Cardiac muscle cell (in vitro differentiated cells and primary cell): ENCODE measurements around the gene TNFRSF6B. TPM values are rescaled to one million over a fixed set of nuclear protein-coding genes. Genes with fewer than 3 reads are reported as not detected.
"Not testable (repeated sequence)": the region's sequence is repeated elsewhere in the genome, so short reads cannot be mapped to it uniquely, and the experiment has no call there.

ENCODE experiments used
- DNase-seq, 2 donors: peaks; one replicate each; pipeline versions ENCODE4 v3.0.0 to v3.0.0-alpha.2; 2010 to 2017; ENCODE audit warnings: low read depth in 1 of 2, low spot score in 1 of 2
- H3K27ac ChIP-seq: fragments of 200-600 bp; sonication (generic); 2 replicates; pipeline ENCODE4 v1.5.1; 2016
- H3K27me3 ChIP-seq: fragments of 200-600 bp; sonication (generic); 2 replicates; pipeline ENCODE4 v1.6.0; 2016; ENCODE audit warnings: control low read depth
- H3K36me3 ChIP-seq: fragments of 200-600 bp; sonication (generic); 2 replicates; pipeline ENCODE4 v1.5.1; 2016; ENCODE audit warnings: control low read depth
- H3K4me1 ChIP-seq: fragments of 200-600 bp; sonication (generic); 2 replicates; pipeline ENCODE4 v1.8.1; 2017; ENCODE audit warnings: low read depth, mild to moderate bottlenecking, mixed run types
- H3K4me3 ChIP-seq: fragments of 200-600 bp; sonication (generic); 2 replicates; pipeline ENCODE4 v1.5.1; 2016; ENCODE audit warnings: mild to moderate bottlenecking
- H3K9me3 ChIP-seq: fragments of 200-600 bp; sonication (generic); 2 replicates; pipeline ENCODE4 v1.5.1; 2017; ENCODE audit warnings: low read depth, mild to moderate bottlenecking, control low read depth
- CTCF ChIP-seq: IDR thresholded peaks from 2 replicates; pipeline ENCODE4 v1.5.1; 2012; ENCODE audit warnings: low read depth, mild to moderate bottlenecking, low read length
- polyA plus RNA-seq: library from polyadenylated mRNA; unstranded; fragments of >200 nt; fragmentation: Nextera tagmentation; extraction: Ambion mirVana; gene quantifications from 2 replicates; pipeline ENCODE4 v1.2.1, GENCODE V29; 2016
- total RNA-seq: library from RNA; depleted of rRNA; stranded (reverse); fragments of >200 nt; gene quantifications from 2 replicates; pipeline ENCODE4 v1.2.3, GENCODE V29; 2016

Gene TNFRSF6B
- total and polyA plus RNA-seq, 2 experiments from 2014 or later: 4.9 to 10.3 TPM

GRCh38 chr20:63664143-63664851 lies 32.2 kb upstream of the TNFRSF6B start:
- no peaks in the 10 kb centered on the region for H3K9me3 ChIP-seq
- no peak for DNase-seq
- no peak for TF ChIP-seq CTCF
- peaks cover 15% of the 10 kb centered on the region for H3K36me3 ChIP-seq
- H3K27me3 ChIP-seq: no peaks in the 10 kb centered on the region
- no peak overlapping the region for H3K27ac ChIP-seq
- H3K4me1 ChIP-seq: no peaks in the 10 kb centered on the region
- no peak overlapping the region for H3K4me3 ChIP-seq

DNA sequence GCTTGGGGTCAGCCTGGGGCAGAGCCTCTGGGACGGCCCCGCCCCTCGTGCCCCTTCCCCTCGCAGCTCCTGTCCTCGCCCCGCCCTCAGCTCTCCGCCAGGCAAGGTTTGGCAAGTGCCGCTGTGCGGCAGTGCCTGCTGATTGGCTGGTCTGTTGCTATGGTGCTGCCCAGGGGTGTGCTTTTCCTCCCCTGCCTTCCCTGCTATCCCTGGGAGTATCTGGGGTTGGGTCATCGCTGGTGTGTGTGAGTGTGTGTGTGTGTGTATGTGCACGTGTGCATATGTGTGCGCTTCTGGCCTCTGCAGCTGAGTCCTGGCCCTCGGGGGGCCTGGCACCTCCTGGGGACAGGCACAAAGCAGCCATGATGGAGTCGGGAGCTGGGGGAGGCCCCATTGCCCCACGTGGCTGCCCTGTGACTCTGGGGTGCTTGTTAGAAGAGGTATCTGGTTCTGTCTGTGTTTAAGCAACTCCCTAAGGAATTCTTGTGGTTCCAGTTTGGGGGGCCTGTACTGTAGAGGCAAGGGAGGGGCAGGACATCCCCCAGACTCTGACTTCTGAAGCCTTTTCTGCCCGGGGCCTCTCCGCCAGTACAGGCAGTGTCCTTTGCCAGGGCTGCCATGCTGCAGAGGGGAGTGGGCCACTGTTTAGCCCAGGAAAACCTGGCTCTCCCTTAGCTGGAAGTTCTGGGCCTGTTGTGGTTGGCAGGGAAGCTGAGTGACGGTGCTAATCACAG lies 31.4 kb upstream of the TNFRSF6B start:
- H3K27ac ChIP-seq: no peak overlapping the region
- peaks cover 15% of the 10 kb centered on the region for H3K36me3 ChIP-seq
- DNase-seq: peak; percentile 50 to 52
- H3K4me1 ChIP-seq: no peaks in the 10 kb centered on the region
- no peaks in the 10 kb centered on the region for H3K9me3 ChIP-seq
- no peak overlapping the region for H3K4me3 ChIP-seq
- TF ChIP-seq CTCF: no peak
- no peaks in the 10 kb centered on the region for H3K27me3 ChIP-seq

- TF ChIP-seq CTCF: no peak
- Histone ChIP-seq H3K9me3 (no peaks in the 10 kb centered on the region), H3K27me3 (no peaks in the 10 kb centered on the region), H3K36me3 (peaks cover 15% of the 10 kb centered on the region), H3K27ac (no peak overlapping the region), H3K4me3 (no peak overlapping the region), H3K4me1 (no peaks in the 10 kb centered on the region)
- no peak for DNase-seq
These were observed 30.7 kb upstream of the TNFRSF6B start for GRCh38 chr20:63665708-63666107.

DNA sequence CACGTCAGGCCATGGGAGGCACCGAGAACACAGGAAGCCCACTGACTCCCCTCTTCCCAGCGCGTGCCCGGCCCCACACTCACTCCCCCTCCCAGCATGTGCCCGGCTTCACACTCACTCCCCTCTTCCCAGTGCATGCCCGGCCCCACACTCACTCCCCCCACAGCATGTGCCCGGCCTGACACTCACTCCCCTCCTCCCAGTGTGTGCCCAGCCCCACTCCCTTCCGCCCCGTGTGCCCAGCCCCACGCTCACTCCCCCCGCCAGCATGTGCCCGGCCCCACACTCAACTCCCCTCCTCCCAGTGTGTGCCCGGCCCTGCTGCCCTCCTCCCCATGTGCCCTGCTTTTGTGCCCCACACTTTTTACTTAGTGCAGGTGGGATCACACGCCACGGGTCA lies 28.6 kb upstream of the TNFRSF6B start:
- Histone ChIP-seq H3K27me3 (no peaks in the 10 kb centered on the region), H3K36me3 (peaks cover 15% of the 10 kb centered on the region), H3K27ac (no peak overlapping the region), H3K4me1 (no peaks in the 10 kb centered on the region), H3K4me3 (no peak overlapping the region), H3K9me3 (no peaks in the 10 kb centered on the region)
- no peak for DNase-seq
- no peak for TF ChIP-seq CTCF

DNA sequence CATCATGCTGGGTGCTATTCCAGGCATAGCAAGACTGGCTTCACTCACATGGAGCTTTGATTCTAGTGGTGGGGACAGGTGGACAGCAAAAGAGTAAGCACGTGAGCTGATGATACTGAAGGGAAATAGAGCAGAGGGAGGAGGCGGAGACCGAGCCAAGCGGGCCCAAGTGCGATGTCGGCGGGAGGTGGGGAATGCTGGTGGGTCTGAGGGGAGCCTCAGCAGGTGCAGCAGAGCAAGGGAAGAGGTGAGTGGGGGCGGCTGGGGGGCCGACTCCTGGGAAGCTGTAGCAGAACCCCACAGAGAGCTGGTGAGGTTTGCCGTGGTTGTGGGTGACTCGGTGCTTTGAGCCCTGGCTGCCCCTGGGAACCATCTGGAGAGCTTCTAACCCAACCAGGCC lies 28.1 kb upstream of the TNFRSF6B start:
- no peak overlapping the region for H3K4me3 ChIP-seq
- no peaks in the 10 kb centered on the region for H3K4me1 ChIP-seq
- TF ChIP-seq CTCF: no peak
- H3K27ac ChIP-seq: no peak overlapping the region
- no peaks in the 10 kb centered on the region for H3K27me3 ChIP-seq
- no peaks in the 10 kb centered on the region for H3K9me3 ChIP-seq
- no peak for DNase-seq
- peaks cover 15% of the 10 kb centered on the region for H3K36me3 ChIP-seq

DNA sequence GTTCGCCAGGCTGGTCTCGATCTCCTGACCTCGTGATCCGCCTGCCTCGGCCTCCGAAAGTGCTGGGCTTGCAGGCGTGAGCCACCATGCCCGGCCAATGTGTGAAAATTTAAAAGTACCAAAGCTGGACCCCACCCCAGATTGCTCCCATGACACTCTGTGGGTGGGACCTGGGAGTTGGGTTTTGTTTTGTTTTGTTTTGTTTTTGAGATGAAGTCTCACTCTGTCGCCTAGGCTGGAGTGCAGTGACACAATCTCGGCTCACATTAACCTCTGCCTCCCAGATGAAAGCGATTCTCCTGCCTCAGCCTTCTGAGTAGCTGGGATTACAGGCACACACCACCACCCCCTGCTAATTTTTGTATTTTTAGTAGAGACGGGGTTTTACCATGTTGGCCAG lies 24.8 kb upstream of the TNFRSF6B start:
- H3K9me3 ChIP-seq, H3K27ac ChIP-seq, H3K27me3 ChIP-seq, DNase-seq, H3K36me3 ChIP-seq, H3K4me1 ChIP-seq, H3K4me3 ChIP-seq: not testable (repeated sequence)
